Measurements from ENCODE around the gene FTO.

FTO gene

GRCh38 chr16:53703590-53704444 lies at the start of gene FTO, which contains the start of gene RPGRIP1L:
Gene FTO, plus strand, starts transcription at chr16:53704156.
Gene RPGRIP1L, minus strand, starts transcription at chr16:53703859. Its CDS starts 3,136 bp downstream, at chr16:53700723.
- no peaks in the 10 kb centered on the region for H3K27me3 ChIP-seq (ENCODE audit: low read depth, low read length)

GRCh38 chr16:53654946-53655345 lies 49.0 kb upstream of the FTO start:
- H3K36me3 ChIP-seq (ENCODE audit: control insufficient read depth in 1 of 2, insufficient read depth in 2 of 2, low read length in 2 of 2) = peaks cover 0 to 11% of the 10 kb centered on the region in 2 donors
- no peaks in the 10 kb centered on the region for H3K9me3 ChIP-seq (ENCODE audit: control insufficient read depth in 1 of 2, low read length in 2 of 2)
- no peak overlapping the region for H3K27ac ChIP-seq (ENCODE audit: low read length)
- no peaks in the 10 kb centered on the region for H3K27me3 ChIP-seq (ENCODE audit: low read depth, low read length)
- no peak overlapping the region for H3K4me3 ChIP-seq (ENCODE audit: low read depth in 1 of 2, low read length in 2 of 2)
- no peaks in the 10 kb centered on the region for H3K4me1 ChIP-seq (ENCODE audit: control insufficient read depth in 1 of 2, insufficient read depth in 2 of 2, low read length in 2 of 2)

More at GRCh38 chr16:53703590-53704444, at the start of gene FTO, which contains the start of gene RPGRIP1L:
- Histone ChIP-seq H3K4me1 (ENCODE audit: control insufficient read depth in 1 of 2, insufficient read depth in 2 of 2, low read length in 2 of 2) (peaks cover 13 to 16% of the 10 kb centered on the region in 2 donors), H3K27ac (ENCODE audit: low read length) (peak within 1 kb of the TSS; percentile 62), H3K36me3 (ENCODE audit: control insufficient read depth in 1 of 2, insufficient read depth in 2 of 2, low read length in 2 of 2) (no peaks in the 10 kb centered on the region), H3K4me3 (ENCODE audit: low read depth in 1 of 2, low read length in 2 of 2) (peak within 1 kb of the TSS; percentile 95 to 97), H3K9me3 (ENCODE audit: control insufficient read depth in 1 of 2, low read length in 2 of 2) (no peaks in the 10 kb centered on the region)

GRCh38 chr16:53662072-53662471 lies 41.9 kb upstream of the FTO start:
- Histone ChIP-seq H3K9me3 (ENCODE audit: control insufficient read depth in 1 of 2, low read length in 2 of 2) (no peaks in the 10 kb centered on the region), H3K4me1 (ENCODE audit: control insufficient read depth in 1 of 2, insufficient read depth in 2 of 2, low read length in 2 of 2) (no peaks in the 10 kb centered on the region), H3K4me3 (ENCODE audit: low read depth in 1 of 2, low read length in 2 of 2) (no peak overlapping the region), H3K27me3 (ENCODE audit: low read depth, low read length) (no peaks in the 10 kb centered on the region), H3K36me3 (ENCODE audit: control insufficient read depth in 1 of 2, insufficient read depth in 2 of 2, low read length in 2 of 2) (peaks cover 0 to 5% of the 10 kb centered on the region in 2 donors), H3K27ac (ENCODE audit: low read length) (no peak overlapping the region)

- Histone ChIP-seq H3K4me1 (ENCODE audit: control insufficient read depth in 1 of 2, insufficient read depth in 2 of 2, low read length in 2 of 2) (no peaks in the 10 kb centered on the region), H3K4me3 (ENCODE audit: low read depth in 1 of 2, low read length in 2 of 2) (no peak overlapping the region), H3K36me3 (ENCODE audit: control insufficient read depth in 1 of 2, insufficient read depth in 2 of 2, low read length in 2 of 2) (peaks cover 0 to 5% of the 10 kb centered on the region in 2 donors), H3K9me3 (ENCODE audit: control insufficient read depth in 1 of 2, low read length in 2 of 2) (no peaks in the 10 kb centered on the region), H3K27me3 (ENCODE audit: low read depth, low read length) (no peaks in the 10 kb centered on the region), H3K27ac (ENCODE audit: low read length) (no peak overlapping the region)
These were observed 39.1 kb upstream of the FTO start for GRCh38 chr16:53664724-53665345.

- Histone ChIP-seq H3K27ac (ENCODE audit: low read length) (no peak overlapping the region), H3K36me3 (ENCODE audit: control insufficient read depth in 1 of 2, insufficient read depth in 2 of 2, low read length in 2 of 2) (peaks cover 0 to 5% of the 10 kb centered on the region in 2 donors), H3K27me3 (ENCODE audit: low read depth, low read length) (no peaks in the 10 kb centered on the region), H3K4me1 (ENCODE audit: control insufficient read depth in 1 of 2, insufficient read depth in 2 of 2, low read length in 2 of 2) (no peaks in the 10 kb centered on the region), H3K4me3 (ENCODE audit: low read depth in 1 of 2, low read length in 2 of 2) (no peak overlapping the region), H3K9me3 (ENCODE audit: control insufficient read depth in 1 of 2, low read length in 2 of 2) (no peaks in the 10 kb centered on the region)
These were observed 37.1 kb upstream of the FTO start for GRCh38 chr16:53666786-53667415.

GRCh38 chr16:53668869-53669268 lies 35.1 kb upstream of the FTO start:
- Histone ChIP-seq H3K36me3 (ENCODE audit: control insufficient read depth in 1 of 2, insufficient read depth in 2 of 2, low read length in 2 of 2) (peaks cover 0 to 5% of the 10 kb centered on the region in 2 donors), H3K9me3 (ENCODE audit: control insufficient read depth in 1 of 2, low read length in 2 of 2) (no peaks in the 10 kb centered on the region), H3K4me3 (ENCODE audit: low read depth in 1 of 2, low read length in 2 of 2) (no peak overlapping the region), H3K27ac (ENCODE audit: low read length) (no peak overlapping the region), H3K27me3 (ENCODE audit: low read depth, low read length) (no peaks in the 10 kb centered on the region), H3K4me1 (ENCODE audit: control insufficient read depth in 1 of 2, insufficient read depth in 2 of 2, low read length in 2 of 2) (no peaks in the 10 kb centered on the region)

- no peaks in the 10 kb centered on the region for H3K9me3 ChIP-seq (ENCODE audit: control insufficient read depth in 1 of 2, low read length in 2 of 2)
- H3K4me1 ChIP-seq (ENCODE audit: control insufficient read depth in 1 of 2, insufficient read depth in 2 of 2, low read length in 2 of 2) = no peaks in the 10 kb centered on the region
- H3K36me3 ChIP-seq (ENCODE audit: control insufficient read depth in 1 of 2, insufficient read depth in 2 of 2, low read length in 2 of 2) = no peaks in the 10 kb centered on the region
These were observed 31.5 kb upstream of the FTO start for GRCh38 chr16:53672461-53672860.

GRCh38 chr16:53673189-53673588 lies 30.8 kb upstream of the FTO start:
- no peaks in the 10 kb centered on the region for H3K9me3 ChIP-seq (ENCODE audit: control insufficient read depth in 1 of 2, low read length in 2 of 2)
- no peaks in the 10 kb centered on the region for H3K36me3 ChIP-seq (ENCODE audit: control insufficient read depth in 1 of 2, insufficient read depth in 2 of 2, low read length in 2 of 2)
- H3K27ac ChIP-seq (ENCODE audit: low read length) = no peak overlapping the region
- no peak overlapping the region for H3K4me3 ChIP-seq (ENCODE audit: low read depth in 1 of 2, low read length in 2 of 2)
- H3K27me3 ChIP-seq (ENCODE audit: low read depth, low read length) = no peaks in the 10 kb centered on the region
- H3K4me1 ChIP-seq (ENCODE audit: control insufficient read depth in 1 of 2, insufficient read depth in 2 of 2, low read length in 2 of 2) = no peaks in the 10 kb centered on the region

More at GRCh38 chr16:53672461-53672860, 31.5 kb upstream of the FTO start:
- Histone ChIP-seq H3K4me3 (ENCODE audit: low read depth in 1 of 2, low read length in 2 of 2) (no peak overlapping the region), H3K27me3 (ENCODE audit: low read depth, low read length) (no peaks in the 10 kb centered on the region), H3K27ac (ENCODE audit: low read length) (no peak overlapping the region)

- Histone ChIP-seq H3K4me1 (ENCODE audit: control insufficient read depth in 1 of 2, insufficient read depth in 2 of 2, low read length in 2 of 2) (no peaks in the 10 kb centered on the region), H3K27ac (ENCODE audit: low read length) (no peak overlapping the region), H3K4me3 (ENCODE audit: low read depth in 1 of 2, low read length in 2 of 2) (no peak overlapping the region)
These were observed 25.8 kb upstream of the FTO start for GRCh38 chr16:53678155-53678554.

GRCh38 chr16:53678756-53679343 lies 25.1 kb upstream of the FTO start:
- Histone ChIP-seq H3K4me3 (ENCODE audit: low read depth in 1 of 2, low read length in 2 of 2) (no peak overlapping the region), H3K4me1 (ENCODE audit: control insufficient read depth in 1 of 2, insufficient read depth in 2 of 2, low read length in 2 of 2) (no peaks in the 10 kb centered on the region), H3K9me3 (ENCODE audit: control insufficient read depth in 1 of 2, low read length in 2 of 2) (no peaks in the 10 kb centered on the region)

More at GRCh38 chr16:53678155-53678554, 25.8 kb upstream of the FTO start:
- Histone ChIP-seq H3K27me3 (ENCODE audit: low read depth, low read length) (no peaks in the 10 kb centered on the region), H3K9me3 (ENCODE audit: control insufficient read depth in 1 of 2, low read length in 2 of 2) (no peaks in the 10 kb centered on the region), H3K36me3 (ENCODE audit: control insufficient read depth in 1 of 2, insufficient read depth in 2 of 2, low read length in 2 of 2) (peaks cover 0 to 7% of the 10 kb centered on the region in 2 donors)

GRCh38 chr16:53680756-53681155 lies 23.2 kb upstream of the FTO start:
- Histone ChIP-seq H3K27ac (ENCODE audit: low read length) (no peak overlapping the region), H3K27me3 (ENCODE audit: low read depth, low read length) (no peaks in the 10 kb centered on the region), H3K4me3 (ENCODE audit: low read depth in 1 of 2, low read length in 2 of 2) (no peak overlapping the region)

More at GRCh38 chr16:53678756-53679343, 25.1 kb upstream of the FTO start:
- Histone ChIP-seq H3K27me3 (ENCODE audit: low read depth, low read length) (no peaks in the 10 kb centered on the region), H3K36me3 (ENCODE audit: control insufficient read depth in 1 of 2, insufficient read depth in 2 of 2, low read length in 2 of 2) (peaks cover 0 to 7% of the 10 kb centered on the region in 2 donors), H3K27ac (ENCODE audit: low read length) (no peak overlapping the region)

More at GRCh38 chr16:53680756-53681155, 23.2 kb upstream of the FTO start:
- Histone ChIP-seq H3K36me3 (ENCODE audit: control insufficient read depth in 1 of 2, insufficient read depth in 2 of 2, low read length in 2 of 2) (peaks cover 0 to 11% of the 10 kb centered on the region in 2 donors), H3K9me3 (ENCODE audit: control insufficient read depth in 1 of 2, low read length in 2 of 2) (peaks cover 0 to 3% of the 10 kb centered on the region in 2 donors), H3K4me1 (ENCODE audit: control insufficient read depth in 1 of 2, insufficient read depth in 2 of 2, low read length in 2 of 2) (no peaks in the 10 kb centered on the region)

All from muscle layer of duodenum (tissue), 2 donors.